T47D (cell line): ENCODE measurements around the gene GSTO2.
A peak's percentile ranks its signal among the peaks of the same experiment; 100 is the strongest.

ENCODE experiments used
- DNase-seq, 2 experiments: peaks; one replicate each; pipeline versions ENCODE4 v3.0.0 to v3.0.0-alpha.2; 2011 to 2012; ENCODE audit warnings: low read depth in 1 of 2, low spot score in 1 of 2
- JUND ChIP-seq: IDR thresholded peaks from 2 replicates; pipeline ENCODE4 v1.6.1; 2012; ENCODE audit warnings: low read depth
- in situ Hi-C: cut with HindIII; loops from 2 replicates; pipeline ENCODE4 v1.10.0; 2016; ENCODE audit warnings: low sequenced_read_pairs, low pct_unique_long_range_greater_than_20kb

Gene GSTO2

GRCh38 chr10:104339469-104340110 lies 70.6 kb downstream of the GSTO2 start:
- DNase-seq: peak; percentile 37 to 48
- in situ Hi-C loops: no loop called here
- TF ChIP-seq JUND: no peak

GRCh38 chr10:104340111-104340526 lies 71.1 kb downstream of the GSTO2 start:
- TF ChIP-seq JUND: no peak
- in situ Hi-C loops: no loop called here
- DNase-seq: no peak

- in situ Hi-C loops: no loop called here
- no peak for TF ChIP-seq JUND
- no peak for DNase-seq
These were observed 71.7 kb downstream of the GSTO2 start for GRCh38 chr10:104340641-104341040.

GRCh38 chr10:104342941-104343411 lies 74.0 kb downstream of the GSTO2 start:
- DNase-seq: no peak
- no peak for TF ChIP-seq JUND
- in situ Hi-C loops: no loop called here

- DNase-seq: no peak
- in situ Hi-C loops: no loop called here
- TF ChIP-seq JUND: no peak
These were observed 75.2 kb downstream of the GSTO2 start for GRCh38 chr10:104344219-104344618.

GRCh38 chr10:104345515-104345914 lies 76.5 kb downstream of the GSTO2 start:
- in situ Hi-C loops: no loop called here
- DNase-seq: no peak
- TF ChIP-seq JUND: no peak

GRCh38 chr10:104345941-104346340 lies 77.0 kb downstream of the GSTO2 start:
- no peak for DNase-seq
- in situ Hi-C loops: no loop called here
- no peak for TF ChIP-seq JUND

- in situ Hi-C loops: no loop called here
- TF ChIP-seq JUND: no peak
- DNase-seq: no peak
These were observed 78.5 kb downstream of the GSTO2 start for GRCh38 chr10:104347295-104348045.

- in situ Hi-C loops: no loop called here
- DNase-seq: no peak
- TF ChIP-seq JUND: no peak
These were observed 79.6 kb downstream of the GSTO2 start for GRCh38 chr10:104348601-104349000.

GRCh38 chr10:104349623-104350126 lies 80.7 kb downstream of the GSTO2 start:
- TF ChIP-seq JUND: no peak
- peak in 1 of 2 experiments; percentile 66 for DNase-seq
- in situ Hi-C loops: no loop called here

GRCh38 chr10:104350127-104350635 lies 81.2 kb downstream of the GSTO2 start:
- peak in 1 of 2 experiments; percentile 70 for DNase-seq
- in situ Hi-C loops: no loop called here
- TF ChIP-seq JUND: no peak

GRCh38 chr10:104351061-104351702 lies 82.2 kb downstream of the GSTO2 start:
- in situ Hi-C loops: no loop called here
- TF ChIP-seq JUND: no peak
- DNase-seq: no peak
